Hematopoietic multipotent progenitor cell (in vitro differentiated cells): ENCODE results near the gene SETDB2. TPM values are rescaled to one million over a fixed set of nuclear protein-coding genes. Genes with fewer than 3 reads are reported as not detected.

Source experiments
- DNase-seq, 3 donors: peaks; one replicate each; pipeline ENCODE4 v3.0.0-alpha.2; 2011 to 2015; ENCODE audit warnings: low read depth in 2 of 3, low spot score in 2 of 3
- total RNA-seq: library from RNA; depleted of rRNA; stranded (reverse); fragments of >200 nt; gene quantifications from one replicate; pipeline ENCODE4 v1.2.3, GENCODE V29; 2012

SETDB2 gene
- total RNA-seq, 1 donor: 10.0 TPM

DNA sequence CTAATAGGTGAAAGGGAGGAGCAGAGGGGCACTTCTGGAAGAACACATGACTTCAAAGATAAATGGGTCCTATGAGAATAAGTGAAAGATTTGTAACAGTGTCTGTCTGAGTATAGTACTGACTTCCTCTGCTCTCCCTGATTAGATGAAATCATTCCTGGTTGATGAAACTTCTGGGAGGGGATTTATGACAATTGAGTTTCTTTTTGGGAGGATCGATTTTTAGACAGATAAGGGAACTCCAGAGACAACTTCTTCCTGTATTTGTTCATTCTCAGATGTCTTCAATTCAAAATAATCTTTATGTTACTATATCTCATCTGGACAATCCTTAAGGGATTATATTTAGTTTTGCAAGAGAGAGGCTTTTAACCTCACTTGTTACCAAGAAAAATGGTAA lies 20.0 kb downstream of the SETDB2 start:
- no peak for DNase-seq

DNA sequence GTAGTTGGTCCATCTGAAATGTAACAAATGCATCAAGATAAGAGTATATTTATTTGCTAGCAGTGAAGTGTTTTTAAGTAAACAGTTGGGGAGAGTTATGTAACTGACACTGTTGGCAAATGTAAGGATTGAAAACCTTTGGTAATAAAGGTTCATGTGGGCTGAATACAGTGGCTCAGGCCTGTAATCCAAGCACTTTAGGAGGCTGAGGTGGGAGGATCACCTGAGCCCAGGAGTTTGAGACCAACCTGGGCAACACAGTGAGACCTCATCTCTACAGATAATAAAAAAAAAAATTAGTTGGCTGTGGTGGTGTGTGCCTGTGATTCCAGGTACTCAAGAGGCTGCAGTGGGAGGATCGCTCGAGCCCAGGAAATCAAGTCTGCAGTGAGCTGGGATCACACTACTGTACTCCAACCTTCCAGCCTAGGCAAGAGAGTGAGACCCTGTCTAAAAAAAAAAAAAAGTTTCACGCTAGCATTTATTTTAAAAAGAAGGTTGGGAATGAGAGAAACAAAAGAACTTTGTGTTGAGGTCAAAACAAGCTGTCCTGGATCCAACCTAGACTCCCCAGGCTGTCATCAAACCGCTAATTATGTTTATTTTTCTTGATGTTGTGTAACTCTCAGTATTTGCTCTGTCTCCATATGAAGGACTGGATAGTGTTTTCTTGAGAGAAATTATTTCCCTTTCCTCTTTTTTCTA lies 20.7 kb downstream of the SETDB2 start:
- DNase-seq: no peak

DNA sequence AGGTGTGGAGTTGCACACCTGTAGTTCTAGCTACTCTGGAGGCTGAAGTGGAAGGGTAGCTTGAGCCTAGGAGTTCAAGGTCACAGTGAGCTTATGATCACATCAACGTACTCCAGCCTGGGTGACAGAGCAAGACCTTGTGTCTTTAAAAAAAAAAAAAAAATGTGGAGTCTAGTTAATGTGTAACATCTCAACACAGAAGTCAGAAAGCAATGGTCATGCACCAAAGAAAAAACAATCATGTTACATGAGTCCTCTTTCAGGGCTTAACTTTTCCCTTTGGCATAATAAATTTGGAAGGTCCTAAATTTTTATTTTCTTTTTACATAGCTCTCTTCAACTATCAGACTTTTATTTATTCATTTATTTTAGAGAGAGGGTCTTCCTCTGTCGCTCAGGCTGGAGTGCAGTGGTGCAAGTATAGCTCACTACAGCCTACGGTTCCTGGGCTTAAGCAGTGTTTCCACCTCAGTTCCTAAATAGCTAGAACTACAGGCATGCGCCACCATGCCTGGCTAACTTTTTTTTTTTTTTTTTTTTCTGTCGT lies 22.3 kb downstream of the SETDB2 start:
- DNase-seq: no peak

DNA sequence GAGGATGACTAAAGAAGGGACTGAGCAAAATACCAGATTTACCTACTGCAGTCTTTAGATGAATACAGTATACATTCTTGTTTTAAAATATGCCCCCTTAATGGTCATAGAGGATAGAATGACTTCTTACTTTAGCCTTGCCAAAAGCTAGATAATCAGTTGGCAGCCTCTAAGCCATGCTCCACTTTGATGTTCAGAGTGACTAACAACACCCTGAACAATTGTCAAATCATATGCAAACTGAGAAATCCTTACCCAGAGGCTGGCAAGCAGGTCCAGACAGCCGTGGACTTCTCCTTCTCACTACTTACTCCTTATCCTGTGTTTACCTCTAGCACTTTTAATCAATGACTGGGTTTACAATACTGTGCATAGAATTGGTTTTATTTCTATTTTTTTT lies 28.1 kb downstream of the SETDB2 start:
- DNase-seq: no peak

DNA sequence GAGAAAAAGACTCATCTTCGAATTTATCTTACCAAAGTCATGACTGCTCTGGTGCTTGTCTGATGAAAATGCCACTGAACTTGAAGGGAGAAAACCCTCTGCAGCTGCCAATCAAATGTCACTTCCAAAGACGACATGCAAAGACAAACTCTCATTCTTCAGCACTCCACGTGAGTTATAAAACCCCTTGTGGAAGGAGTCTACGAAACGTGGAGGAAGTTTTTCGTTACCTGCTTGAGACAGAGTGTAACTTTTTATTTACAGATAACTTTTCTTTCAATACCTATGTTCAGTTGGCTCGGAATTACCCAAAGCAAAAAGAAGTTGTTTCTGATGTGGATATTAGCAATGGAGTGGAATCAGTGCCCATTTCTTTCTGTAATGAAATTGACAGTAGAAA lies 32.5 kb downstream of the SETDB2 start:
- DNase-seq: no peak

DNA sequence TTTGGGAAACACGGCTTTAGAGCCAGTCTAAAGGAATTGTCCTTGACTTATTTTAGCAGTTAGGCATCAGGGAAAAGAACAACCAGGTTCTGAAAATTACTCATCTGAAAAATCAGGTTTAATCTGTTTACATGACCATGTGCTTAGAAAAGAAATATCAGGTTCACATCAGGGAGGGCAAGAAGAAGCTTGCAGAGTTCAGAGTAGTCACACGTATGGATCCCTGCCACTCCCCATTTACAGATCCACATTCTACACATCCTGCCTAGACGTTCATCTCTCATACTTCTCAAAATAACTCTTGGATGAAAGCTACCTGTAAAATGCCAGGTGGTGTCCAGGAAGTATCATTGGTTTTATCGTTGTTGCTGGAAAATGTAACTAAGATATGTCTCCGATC lies 37.7 kb downstream of the SETDB2 start:
- DNase-seq: no peak

DNA sequence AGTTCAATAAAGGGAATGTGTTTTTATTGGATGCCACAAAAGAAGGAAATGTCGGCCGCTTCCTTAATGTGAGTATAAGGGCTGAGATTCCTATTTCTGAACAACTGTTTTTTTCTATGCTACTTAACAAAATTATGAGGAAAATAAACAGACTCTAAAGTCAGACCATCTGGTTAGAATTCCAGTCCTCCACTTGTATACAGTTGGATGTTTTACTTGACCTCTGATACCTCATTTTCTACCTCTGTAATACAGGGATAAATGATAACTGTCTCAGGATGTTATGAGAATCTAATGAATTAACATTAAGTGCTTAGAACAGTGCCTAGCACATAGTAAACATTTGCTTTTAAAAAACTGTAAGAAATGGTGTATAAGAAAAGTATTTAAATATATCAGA lies 44.5 kb downstream of the SETDB2 start:
- DNase-seq: no peak

DNA sequence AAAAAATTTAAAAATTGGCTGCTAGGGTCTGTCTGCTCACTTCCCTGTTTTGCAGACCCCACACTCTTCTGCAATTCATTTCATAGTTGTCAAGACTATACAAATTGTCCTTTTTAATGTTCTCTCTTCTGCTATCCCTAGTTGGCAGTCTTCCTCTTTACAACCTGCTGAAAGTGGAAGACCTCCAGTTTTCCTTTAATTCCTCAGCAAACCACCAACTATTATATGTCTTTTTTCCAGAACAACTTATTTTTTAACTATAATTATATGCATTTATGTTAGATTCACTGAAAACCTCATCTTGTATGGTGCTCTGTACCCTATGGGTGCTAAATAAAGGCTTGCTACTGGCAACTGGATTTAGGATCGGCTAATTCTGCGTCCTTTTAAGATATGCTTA lies 50.6 kb downstream of the SETDB2 start:
- peak in 1 of 3 donors; percentile 9 for DNase-seq

DNA sequence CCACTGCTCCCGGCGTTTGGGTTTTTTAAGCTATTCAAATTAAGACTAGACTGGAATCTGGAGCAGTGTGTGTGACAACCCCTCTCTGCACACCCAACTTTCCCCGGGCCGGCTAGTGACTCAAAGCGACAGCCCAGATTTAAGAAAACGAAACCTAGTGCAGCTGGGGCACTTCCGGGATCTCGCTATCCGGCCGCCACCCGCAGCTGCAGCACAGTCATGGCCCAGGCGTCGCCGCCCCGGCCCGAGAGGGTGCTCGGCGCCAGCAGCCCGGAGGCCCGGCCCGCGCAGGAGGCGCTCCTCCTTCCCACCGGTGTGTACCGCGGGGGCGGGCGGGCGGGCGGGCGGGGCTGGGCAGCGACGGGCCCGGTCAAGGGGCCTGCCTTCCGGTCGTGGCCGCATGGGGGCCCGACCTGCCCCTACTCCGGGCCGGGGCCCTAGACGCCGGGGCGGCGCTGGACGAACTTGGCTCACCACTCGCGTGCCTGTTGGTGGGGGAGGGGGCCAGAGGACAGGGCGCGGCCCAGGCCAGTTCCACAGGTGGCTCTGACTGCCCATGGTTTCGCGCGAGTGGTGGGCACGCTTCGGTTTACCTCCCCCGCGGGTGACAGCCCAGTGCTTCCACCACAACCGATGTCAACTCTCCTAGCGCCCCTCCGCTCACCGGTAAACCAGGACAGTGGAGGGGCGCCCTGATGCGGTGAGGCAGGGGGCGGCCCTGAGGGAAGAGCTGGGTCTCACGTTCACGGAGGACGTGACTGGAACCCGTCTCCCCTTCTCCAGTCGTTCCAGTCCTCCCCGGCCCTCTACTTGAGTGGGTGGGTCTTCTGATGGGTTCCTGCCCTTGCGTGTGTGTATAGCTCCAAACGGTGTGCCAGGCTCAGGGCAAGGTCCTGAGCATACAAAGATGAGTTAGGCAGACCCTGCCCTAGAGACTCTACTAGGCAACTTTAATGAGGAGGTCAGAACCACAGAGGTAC lies 52.0 kb downstream of the SETDB2 start, which contains the start of gene PHF11:
PHF11 (plus strand) TSS at position 171 of the 980 bp plus-strand sequence; CDS start at position 220, 49 bp downstream.
- DNase-seq: peak; percentile 71 to 92 (median 89)

DNA sequence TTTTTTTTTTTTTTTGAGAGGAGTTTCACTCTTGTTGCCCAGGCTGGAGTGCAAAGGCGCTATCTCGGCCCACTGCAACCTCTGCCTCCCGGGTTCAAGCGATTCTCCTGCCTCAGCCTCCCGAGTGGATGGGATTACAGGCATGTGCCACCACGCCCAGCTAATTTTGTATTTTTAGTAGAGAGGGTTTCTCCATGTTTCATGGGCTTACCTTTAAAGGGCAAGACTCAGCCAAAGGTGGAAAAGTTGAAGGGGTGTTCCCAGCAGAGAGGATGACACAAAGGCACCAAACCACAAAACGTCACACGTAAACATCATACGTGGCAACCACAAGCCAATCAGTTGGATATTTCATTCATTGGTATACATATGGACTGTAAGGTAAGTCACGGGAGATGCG lies 52.8 kb downstream of the SETDB2 start:
- DNase-seq: peak in 1 of 3 donors; percentile 32

DNA sequence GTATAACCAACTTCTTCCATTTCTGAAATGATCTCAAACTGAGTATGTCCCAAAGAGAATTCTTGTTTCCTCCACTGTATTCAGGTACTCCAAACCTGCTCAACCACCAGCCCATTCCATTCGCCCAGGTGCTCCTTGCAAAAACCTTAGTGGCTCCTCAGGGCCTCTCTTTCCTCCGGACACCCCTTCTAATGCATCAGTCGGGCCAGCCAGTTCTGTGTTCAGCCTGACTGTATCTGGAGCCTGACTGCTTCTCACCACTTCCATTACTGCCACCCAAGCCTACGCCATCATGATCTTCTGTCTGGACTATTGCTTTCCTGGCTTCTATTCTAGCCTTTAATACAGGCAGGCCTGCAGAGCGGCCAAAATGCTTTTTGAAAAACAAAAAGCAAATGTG lies 53.2 kb downstream of the SETDB2 start:
- no peak for DNase-seq

DNA sequence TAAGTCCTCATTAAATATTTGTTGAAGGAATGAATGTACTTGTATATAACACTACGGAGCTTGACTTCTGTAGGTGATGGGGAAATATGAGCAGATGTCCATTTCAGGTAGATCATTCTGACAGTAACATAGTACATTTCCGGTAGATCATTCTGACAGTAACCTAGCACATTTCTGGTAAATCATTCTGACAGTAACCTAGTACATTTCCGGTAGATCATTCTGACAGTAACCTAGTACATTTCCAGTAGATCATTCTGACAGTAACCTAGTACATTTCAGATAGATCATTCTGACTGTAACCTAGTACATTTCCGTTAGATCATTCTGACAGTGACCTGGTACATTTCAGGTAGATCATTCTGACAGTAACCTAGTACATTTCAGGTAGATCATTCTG lies 54.1 kb downstream of the SETDB2 start:
- DNase-seq: no peak

DNA sequence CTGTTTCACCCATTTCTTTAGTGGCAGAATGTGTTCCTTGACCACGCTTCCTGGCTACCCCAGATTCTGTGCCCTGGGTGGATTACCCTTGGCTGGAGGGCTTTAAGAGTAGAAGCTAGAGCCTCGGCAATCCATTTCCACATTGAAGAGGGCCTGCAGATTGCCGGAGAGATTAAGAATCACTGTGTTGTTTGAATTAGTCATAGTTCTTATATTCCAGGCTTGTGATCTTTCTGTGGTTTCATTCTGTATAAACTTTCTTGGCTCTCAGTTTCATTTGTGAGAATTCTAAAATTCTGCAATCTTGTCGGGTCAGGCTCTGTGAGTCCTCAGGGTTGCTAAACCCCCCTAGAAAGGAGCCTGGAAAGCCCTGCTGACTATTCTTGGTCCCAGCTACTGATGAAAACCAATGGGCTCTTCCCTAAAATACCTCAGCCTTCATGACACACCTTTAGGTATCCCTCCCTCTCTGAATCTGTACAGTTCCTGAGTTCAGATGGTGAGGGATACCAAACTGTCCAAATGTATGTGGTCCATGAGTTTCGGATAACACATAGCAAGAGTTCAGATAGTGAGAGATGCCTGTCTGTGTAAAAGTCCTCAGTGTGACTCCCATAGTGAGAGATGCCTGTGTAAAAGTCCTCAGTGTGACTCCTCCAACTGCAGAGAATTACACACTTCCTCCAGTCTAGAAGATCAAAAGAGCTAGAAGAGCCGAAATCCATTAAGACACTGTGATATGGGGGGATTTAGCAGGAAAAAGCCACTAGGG lies 56.0 kb downstream of the SETDB2 start:
- no peak for DNase-seq

DNA sequence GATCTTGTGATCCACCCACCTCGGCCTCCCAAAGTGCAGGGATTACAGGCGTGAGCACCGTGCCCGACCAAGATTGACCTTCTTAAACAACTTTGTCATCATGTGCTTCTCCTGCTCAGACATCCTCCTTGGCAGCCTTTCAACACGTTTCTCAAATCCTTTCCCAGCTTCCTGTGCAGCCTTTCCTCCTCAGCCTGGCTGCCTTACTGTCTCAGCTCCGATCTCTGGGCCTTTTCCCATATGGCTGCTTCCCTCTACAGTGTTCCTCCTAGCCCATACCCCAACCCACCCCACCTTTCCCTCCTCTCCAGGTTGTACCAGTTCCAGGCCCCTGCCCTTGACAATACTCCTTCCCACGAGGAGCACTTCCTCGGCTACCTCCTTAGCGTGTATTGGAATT lies 58.9 kb downstream of the SETDB2 start:
- DNase-seq: no peak

DNA sequence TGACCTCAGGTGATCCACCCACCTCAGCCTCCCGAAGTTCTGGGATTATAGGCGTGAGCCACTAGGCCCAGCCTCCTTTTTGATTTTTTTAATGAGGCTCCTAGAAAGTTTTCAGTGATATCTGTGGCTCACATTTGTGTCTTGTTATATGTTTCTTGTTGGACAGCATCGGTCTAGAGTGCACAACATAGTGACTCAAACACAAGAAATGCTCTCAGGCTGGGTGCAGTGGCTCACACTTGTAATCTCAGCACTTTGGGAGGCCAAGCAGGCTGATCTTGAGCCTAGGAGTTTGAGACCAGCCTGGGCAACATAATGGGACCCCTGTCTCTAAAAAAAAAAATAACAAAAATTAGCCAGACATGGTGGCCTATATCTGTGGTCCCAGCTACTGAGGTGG lies 59.9 kb downstream of the SETDB2 start:
- DNase-seq: no peak

DNA sequence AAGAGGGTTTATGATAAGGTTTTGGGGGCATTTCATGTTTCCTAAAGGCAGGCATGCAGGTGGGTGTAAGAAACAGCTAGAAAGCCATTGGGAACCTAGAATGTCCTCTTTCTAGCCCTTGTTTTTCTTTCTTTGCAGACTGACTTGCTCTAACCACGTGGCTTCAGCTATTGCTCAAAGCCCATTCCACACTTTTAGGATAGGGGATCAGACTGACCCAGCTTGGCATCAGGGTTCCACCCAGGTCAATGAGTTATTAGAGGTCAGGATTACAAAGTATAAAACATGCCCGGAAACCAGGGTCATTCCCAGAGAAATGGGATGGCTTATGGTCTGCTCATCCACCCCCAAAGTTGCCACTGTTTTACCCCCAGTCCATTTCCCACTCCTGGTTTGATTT lies 68.5 kb downstream of the SETDB2 start:
- DNase-seq: no peak

DNA sequence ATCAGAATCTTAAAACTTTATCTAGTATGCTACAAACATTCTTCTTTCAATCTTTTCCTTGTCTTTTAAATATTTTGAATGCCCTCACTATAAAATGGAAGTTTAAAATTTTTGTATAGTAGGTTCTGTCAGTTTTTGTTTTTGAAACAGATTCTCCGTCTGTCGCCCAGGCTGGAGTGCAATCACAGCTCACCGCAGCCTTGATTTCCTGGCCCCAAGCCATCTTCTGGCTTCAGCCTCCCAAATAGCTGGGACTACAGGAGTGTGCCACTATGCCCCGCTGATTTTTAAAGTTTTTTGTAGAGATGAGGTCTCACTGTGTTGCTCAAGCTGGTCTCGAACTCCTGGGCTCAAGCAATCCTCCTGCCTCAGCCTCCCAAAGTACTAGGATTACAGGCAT lies 72.4 kb downstream of the SETDB2 start:
- no peak for DNase-seq

DNA sequence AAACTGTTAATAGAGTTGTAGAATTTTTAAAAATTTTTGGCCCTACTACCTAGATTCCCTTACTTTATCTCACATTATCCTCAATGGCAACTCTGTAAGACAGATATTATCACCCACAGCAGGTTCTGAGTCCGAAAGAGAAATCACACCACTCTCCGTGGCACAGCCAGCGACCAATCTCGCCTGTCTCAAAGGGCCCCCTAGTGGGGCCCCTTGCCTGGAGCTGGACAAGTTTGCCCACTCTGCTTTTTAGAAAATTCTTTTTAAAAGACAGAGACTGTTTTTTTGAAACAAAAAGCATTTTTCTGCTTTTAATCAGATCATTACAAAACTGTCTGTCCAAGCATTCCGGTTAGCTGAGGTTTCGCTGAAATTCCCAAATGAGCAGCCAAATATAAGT lies 73.4 kb downstream of the SETDB2 start:
- peak in 1 of 3 donors; percentile 25 for DNase-seq

DNA sequence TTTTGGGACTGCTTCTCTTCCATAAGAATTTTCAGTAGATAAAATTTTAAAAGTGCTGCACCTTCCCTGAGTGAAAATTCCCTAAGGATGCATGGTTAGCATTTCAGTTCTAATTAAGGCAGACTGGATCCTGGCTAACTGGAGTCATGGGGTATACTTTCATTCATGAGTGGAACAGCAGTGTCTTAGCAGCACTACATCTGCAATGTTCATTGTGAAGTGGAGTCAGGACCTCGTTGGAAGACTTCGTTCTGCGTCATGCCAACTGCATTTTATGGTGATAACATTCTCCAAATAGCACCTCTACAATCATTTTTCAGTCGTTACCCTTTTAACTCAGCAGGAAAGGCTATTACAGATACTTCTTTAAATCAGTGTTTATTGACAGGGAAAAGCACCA lies 77.2 kb downstream of the SETDB2 start:
- DNase-seq: no peak

DNA sequence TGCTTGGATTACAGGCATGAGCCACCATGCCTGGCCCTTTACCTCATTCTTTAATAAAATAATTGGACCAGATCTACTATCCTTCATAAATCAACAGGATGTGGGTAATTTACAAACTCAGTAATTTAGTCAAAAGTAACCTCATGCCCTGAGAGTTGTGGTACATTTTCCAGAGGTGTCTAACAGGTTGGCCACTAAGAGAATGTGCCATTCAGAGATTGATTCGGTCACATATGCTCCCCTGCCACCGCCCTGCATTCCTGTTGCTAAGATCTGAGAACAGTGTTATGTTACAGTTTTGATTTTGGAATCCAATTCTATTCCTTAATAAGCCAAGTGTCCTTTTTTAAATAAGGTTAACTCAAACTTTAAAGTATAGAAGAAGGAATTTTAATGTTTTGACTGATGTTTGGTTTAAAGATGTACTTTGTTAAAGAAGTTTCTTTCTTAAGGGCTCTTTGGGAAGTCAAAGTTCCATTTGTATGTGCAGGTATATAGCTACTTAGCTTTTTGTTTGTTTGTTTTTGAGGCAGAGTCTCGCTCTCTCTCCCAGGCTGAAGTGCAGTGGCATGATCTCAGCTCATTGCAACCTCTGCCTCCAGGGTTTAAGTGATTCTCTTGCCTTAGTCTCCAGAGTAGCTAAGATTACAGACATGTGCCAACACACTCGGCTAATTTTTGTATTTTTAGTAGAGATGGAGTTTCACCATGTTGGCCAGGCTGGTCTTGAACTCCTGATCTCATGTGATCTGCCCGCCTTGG lies 80.8 kb downstream of the SETDB2 start:
- DNase-seq: no peak
